Amniotic epithelial cell (primary cell): Measurements from ENCODE around the gene KMT5C.
"Not testable (repeated sequence)": the region's sequence is repeated elsewhere in the genome, so short reads cannot be mapped to it uniquely, and the experiment has no call there.

Experiments used
- DNase-seq: peaks from one replicate; pipeline ENCODE4 v3.0.0-alpha.2; 2010; ENCODE audit warnings: low read depth

KMT5C gene

GRCh38 chr19:55319785-55320184, 19.9 kb upstream of the KMT5C start:
- peak; percentile 38 for DNase-seq

GRCh38 chr19:55320844-55321419, 18.7 kb upstream of the KMT5C start:
- DNase-seq: no peak

- DNase-seq: no peak
These were observed 18.1 kb upstream of the KMT5C start for GRCh38 chr19:55321466-55322137.

GRCh38 chr19:55322204-55322885, 17.3 kb upstream of the KMT5C start:
- DNase-seq: no peak

- no peak for DNase-seq
These were observed 15.0 kb upstream of the KMT5C start for GRCh38 chr19:55324662-55325061.

- no peak for DNase-seq
These were observed 14.5 kb upstream of the KMT5C start, which contains the start of gene TMEM150B for GRCh38 chr19:55325172-55325571. TSS of gene TMEM150B (minus strand) at chr19:55325341. CDS start at chr19:55321036, 4,305 bp downstream.

GRCh38 chr19:55328774-55329318, 10.8 kb upstream of the KMT5C start:
- DNase-seq: not testable (repeated sequence)

GRCh38 chr19:55329791-55330190, 9.9 kb upstream of the KMT5C start:
- DNase-seq: peak; percentile 29

- DNase-seq: no peak
These were observed 5.8 kb upstream of the KMT5C start for GRCh38 chr19:55333870-55334269.

- no peak for DNase-seq
These were observed 3.6 kb upstream of the KMT5C start for GRCh38 chr19:55336101-55336500.

GRCh38 chr19:55339889-55340783, 460 bp downstream of the KMT5C start:
- DNase-seq: no peak

- no peak for DNase-seq
These were observed 1.1 kb downstream of the KMT5C start for GRCh38 chr19:55340784-55341147.

DNA sequence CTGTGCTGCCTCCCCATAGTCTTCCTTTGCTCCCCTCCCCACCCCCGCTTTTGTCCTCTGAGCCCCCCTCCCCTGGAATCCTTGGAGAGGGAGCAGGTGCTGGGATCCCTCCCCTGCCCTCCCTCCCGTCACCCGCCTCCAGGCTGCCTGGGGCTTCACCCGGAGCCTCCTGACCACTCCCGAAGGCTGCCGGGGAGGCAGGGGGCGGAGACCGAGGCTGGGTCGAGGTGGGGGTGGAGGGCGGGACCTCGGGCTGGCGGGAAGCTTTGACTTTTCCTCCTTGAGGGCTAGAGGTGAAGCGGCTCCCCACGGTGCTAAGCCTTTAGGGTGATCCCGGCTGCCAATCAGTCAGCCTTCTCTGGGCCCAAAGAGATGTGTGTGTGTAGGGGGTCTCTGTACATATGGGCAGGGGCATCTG, 1.5 kb downstream of the KMT5C start:
- peak; percentile 64 for DNase-seq

GRCh38 chr19:55341595-55342531, 2.2 kb downstream of the KMT5C start:
- DNase-seq: no peak

GRCh38 chr19:55344444-55344843, 4.8 kb downstream of the KMT5C start:
- DNase-seq: no peak

GRCh38 chr19:55345101-55345817, 5.6 kb downstream of the KMT5C start:
- DNase-seq: no peak

DNA sequence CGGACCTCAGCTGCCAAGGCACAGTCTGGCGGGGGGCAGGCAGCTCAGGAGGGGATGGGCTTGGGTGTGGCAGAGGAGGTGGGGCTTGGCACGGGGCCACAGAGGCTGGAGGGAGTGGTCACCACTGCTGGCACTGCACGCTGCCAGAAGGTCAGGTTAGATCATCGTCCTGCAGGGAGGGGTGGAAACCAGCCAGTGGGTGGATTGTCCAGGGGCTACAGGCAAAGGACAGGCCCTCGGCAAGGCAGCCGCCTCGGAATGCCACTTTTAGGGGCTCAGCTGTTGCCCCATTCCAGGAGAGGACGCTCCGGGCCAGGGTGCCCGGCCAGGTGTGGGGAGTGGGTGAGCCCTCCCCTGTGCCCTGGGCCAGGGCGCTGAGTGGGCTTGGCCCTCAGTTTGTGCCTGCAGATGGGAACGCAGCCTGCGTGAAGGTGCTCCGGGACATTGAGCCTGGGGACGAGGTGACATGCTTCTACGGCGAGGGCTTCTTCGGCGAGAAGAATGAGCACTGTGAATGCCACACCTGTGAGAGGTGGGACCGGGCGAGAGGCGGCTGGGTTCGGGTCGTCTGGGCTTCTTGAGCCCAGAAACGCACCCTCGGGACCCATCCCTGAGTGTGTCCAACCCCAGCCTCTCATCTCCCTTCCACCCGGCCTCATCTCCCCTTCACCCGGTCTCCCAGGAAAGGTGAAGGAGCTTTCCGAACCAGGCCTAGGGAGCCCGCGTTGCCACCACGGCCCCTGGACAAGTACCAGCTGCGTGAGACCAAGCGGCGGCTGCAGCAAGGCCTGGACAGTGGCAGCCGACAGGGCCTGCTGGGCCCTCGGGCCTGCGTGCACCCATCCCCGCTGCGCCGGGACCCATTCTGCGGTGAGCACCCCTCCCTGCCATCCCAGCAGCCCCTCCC, 6.4 kb downstream of the KMT5C start:
- DNase-seq: peak; percentile 49

DNA sequence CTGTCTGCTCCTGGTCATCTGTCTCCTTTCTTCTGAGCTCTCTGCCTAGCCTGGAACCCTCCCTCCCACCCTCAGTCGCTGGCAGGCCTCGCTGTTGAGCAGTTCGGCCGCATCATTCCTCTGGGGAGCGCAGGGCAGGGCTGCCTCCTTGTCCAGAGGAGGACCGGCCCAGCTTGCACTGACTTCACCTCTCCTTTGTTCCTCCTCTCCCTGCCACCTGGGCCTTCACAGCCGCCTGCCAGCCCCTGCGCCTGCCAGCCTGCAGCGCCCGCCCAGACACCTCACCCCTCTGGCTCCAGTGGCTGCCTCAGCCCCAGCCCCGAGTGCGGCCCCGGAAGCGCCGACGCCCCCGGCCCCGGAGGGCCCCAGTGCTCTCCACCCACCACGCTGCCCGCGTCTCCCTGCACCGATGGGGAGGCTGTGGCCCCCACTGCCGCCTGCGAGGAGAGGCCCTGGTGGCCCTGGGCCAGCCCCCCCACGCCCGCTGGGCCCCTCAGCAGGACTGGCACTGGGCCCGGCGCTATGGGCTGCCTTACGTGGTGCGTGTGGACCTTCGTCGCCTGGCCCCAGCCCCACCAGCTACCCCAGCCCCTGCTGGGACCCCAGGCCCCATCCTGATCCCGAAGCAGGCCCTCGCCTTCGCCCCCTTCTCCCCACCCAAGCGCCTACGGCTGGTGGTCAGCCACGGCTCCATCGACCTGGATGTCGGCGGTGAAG, 7.2 kb downstream of the KMT5C start:
- DNase-seq: no peak
